Cardiac muscle cell (in vitro differentiated cells and primary cell): ENCODE data around the gene BPIFA3. TPM values are rescaled to one million over a fixed set of nuclear protein-coding genes. Genes with fewer than 3 reads are reported as not detected.

ENCODE experiments used
- DNase-seq, 2 donors: peaks; one replicate each; pipeline versions ENCODE4 v3.0.0 to v3.0.0-alpha.2; 2010 to 2017; ENCODE audit warnings: low read depth in 1 of 2, low spot score in 1 of 2
- H3K27ac ChIP-seq: fragments of 200-600 bp; sonication (generic); 2 replicates; pipeline ENCODE4 v1.5.1; 2016
- H3K27me3 ChIP-seq: fragments of 200-600 bp; sonication (generic); 2 replicates; pipeline ENCODE4 v1.6.0; 2016; ENCODE audit warnings: control low read depth
- H3K36me3 ChIP-seq: fragments of 200-600 bp; sonication (generic); 2 replicates; pipeline ENCODE4 v1.5.1; 2016; ENCODE audit warnings: control low read depth
- H3K4me1 ChIP-seq: fragments of 200-600 bp; sonication (generic); 2 replicates; pipeline ENCODE4 v1.8.1; 2017; ENCODE audit warnings: low read depth, mild to moderate bottlenecking, mixed run types
- H3K4me3 ChIP-seq: fragments of 200-600 bp; sonication (generic); 2 replicates; pipeline ENCODE4 v1.5.1; 2016; ENCODE audit warnings: mild to moderate bottlenecking
- H3K9me3 ChIP-seq: fragments of 200-600 bp; sonication (generic); 2 replicates; pipeline ENCODE4 v1.5.1; 2017; ENCODE audit warnings: low read depth, mild to moderate bottlenecking, control low read depth
- CTCF ChIP-seq: IDR thresholded peaks from 2 replicates; pipeline ENCODE4 v1.5.1; 2012; ENCODE audit warnings: low read depth, mild to moderate bottlenecking, low read length
- polyA plus RNA-seq: library from polyadenylated mRNA; unstranded; fragments of >200 nt; fragmentation: Nextera tagmentation; extraction: Ambion mirVana; gene quantifications from 2 replicates; pipeline ENCODE4 v1.2.1, GENCODE V29; 2016
- total RNA-seq: library from RNA; depleted of rRNA; stranded (reverse); fragments of >200 nt; gene quantifications from 2 replicates; pipeline ENCODE4 v1.2.3, GENCODE V29; 2016

The BPIFA3 gene
- total RNA-seq (not detected in 2 replicates), polyA plus RNA-seq (not detected in 2 replicates)

GRCh38 chr20:33217052-33217451 lies at the start of gene BPIFA3:
TSS of gene BPIFA3 (plus strand) at chr20:33217352. CDS start at chr20:33217537, 185 bp downstream.
- TF ChIP-seq CTCF = no peak
- H3K27me3 ChIP-seq = peaks cover 28% of the 10 kb centered on the region
- no peak within 1 kb of the TSS for H3K27ac ChIP-seq
- no peaks in the 10 kb centered on the region for H3K36me3 ChIP-seq
- H3K4me1 ChIP-seq = no peaks in the 10 kb centered on the region
- H3K9me3 ChIP-seq = no peaks in the 10 kb centered on the region
- H3K4me3 ChIP-seq = no peak within 1 kb of the TSS
- DNase-seq = no peak

GRCh38 chr20:33167859-33168258 lies 49.3 kb upstream of the BPIFA3 start, which contains the start of gene BPIFA2:
TSS of gene BPIFA2 (plus strand) at chr20:33168159. CDS start at chr20:33169146, 987 bp downstream.
- H3K9me3 ChIP-seq = no peaks in the 10 kb centered on the region
- TF ChIP-seq CTCF = no peak
- H3K27me3 ChIP-seq = no peaks in the 10 kb centered on the region
- no peak within 1 kb of the TSS for H3K27ac ChIP-seq
- no peaks in the 10 kb centered on the region for H3K36me3 ChIP-seq
- DNase-seq = no peak
- no peaks in the 10 kb centered on the region for H3K4me1 ChIP-seq
- H3K4me3 ChIP-seq = no peak within 1 kb of the TSS

- no peak overlapping the region for H3K27ac ChIP-seq
- no peak for DNase-seq
- H3K36me3 ChIP-seq = no peaks in the 10 kb centered on the region
- no peak overlapping the region for H3K4me3 ChIP-seq
- H3K9me3 ChIP-seq = no peaks in the 10 kb centered on the region
- H3K27me3 ChIP-seq = no peaks in the 10 kb centered on the region
- TF ChIP-seq CTCF = peak; percentile 33
- H3K4me1 ChIP-seq = no peaks in the 10 kb centered on the region
Measured at GRCh38 chr20:33169176-33169794, 47.9 kb upstream of the BPIFA3 start.

- Histone ChIP-seq H3K9me3 (no peaks in the 10 kb centered on the region), H3K27ac (no peak overlapping the region), H3K36me3 (no peaks in the 10 kb centered on the region), H3K4me1 (no peaks in the 10 kb centered on the region), H3K4me3 (no peak overlapping the region), H3K27me3 (no peaks in the 10 kb centered on the region)
- no peak for TF ChIP-seq CTCF
- peak in 1 of 2 donors; percentile 1 for DNase-seq
Measured at GRCh38 chr20:33172781-33173180, 44.4 kb upstream of the BPIFA3 start.

GRCh38 chr20:33175123-33175522 lies 42.0 kb upstream of the BPIFA3 start:
- TF ChIP-seq CTCF = no peak
- Histone ChIP-seq H3K9me3 (no peaks in the 10 kb centered on the region), H3K27me3 (no peaks in the 10 kb centered on the region), H3K4me1 (no peaks in the 10 kb centered on the region), H3K4me3 (no peak overlapping the region), H3K36me3 (no peaks in the 10 kb centered on the region), H3K27ac (no peak overlapping the region)
- DNase-seq = no peak
